Rectal smooth muscle tissue (tissue), 1 donor: ENCODE results near the gene C20orf202.
A peak's percentile ranks its signal among the peaks of the same experiment; 100 is the strongest.

Experiments used
- H3K27ac ChIP-seq: one replicate; pipeline ENCODE4 v1.7.0; 2013; ENCODE audit warnings: low read depth, low read length, inconsistent platforms
- H3K27me3 ChIP-seq: one replicate; pipeline ENCODE4 v1.7.0; 2013; ENCODE audit warnings: low read length; ENCODE audit not compliant: control insufficient read depth, insufficient read depth
- H3K36me3 ChIP-seq: one replicate; pipeline ENCODE4 v1.7.0; 2013; ENCODE audit warnings: low read length; ENCODE audit not compliant: control insufficient read depth, insufficient read depth
- H3K4me1 ChIP-seq: one replicate; pipeline ENCODE4 v1.7.0; 2013; ENCODE audit warnings: low read length; ENCODE audit not compliant: control insufficient read depth, insufficient read depth
- H3K4me3 ChIP-seq: one replicate; pipeline ENCODE4 v1.7.0; 2013; ENCODE audit warnings: low read length
- H3K9ac ChIP-seq: one replicate; pipeline ENCODE4 v1.7.0; 2013; ENCODE audit warnings: low read length

Gene C20orf202

DNA sequence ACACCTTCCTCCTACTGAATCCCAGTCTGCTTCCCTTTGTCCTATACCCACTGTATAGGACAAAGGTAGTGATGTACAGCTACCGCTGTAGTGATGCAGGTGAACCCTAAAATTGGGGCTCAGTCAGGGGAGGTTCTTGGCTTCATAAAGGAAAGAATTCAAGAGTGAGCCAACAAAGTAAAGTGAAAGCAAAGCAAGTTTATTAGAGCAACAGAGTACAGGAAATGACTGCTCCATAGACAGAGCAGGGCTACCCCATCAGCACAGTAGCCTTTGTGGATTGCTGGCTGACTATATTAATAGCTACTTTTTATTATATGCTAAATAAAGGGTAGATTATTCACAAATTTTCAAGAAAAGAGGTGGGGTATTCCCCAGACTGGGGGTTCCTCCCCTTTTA, 3.3 kb upstream of the C20orf202 start:
- H3K27me3 ChIP-seq, result no peaks in the 10 kb centered on the region
- H3K4me3 ChIP-seq, result no peak overlapping the region
- H3K36me3 ChIP-seq, result no peaks in the 10 kb centered on the region
- H3K27ac ChIP-seq, result no peak overlapping the region
- H3K4me1 ChIP-seq, result no peaks in the 10 kb centered on the region
- no peak overlapping the region for H3K9ac ChIP-seq

DNA sequence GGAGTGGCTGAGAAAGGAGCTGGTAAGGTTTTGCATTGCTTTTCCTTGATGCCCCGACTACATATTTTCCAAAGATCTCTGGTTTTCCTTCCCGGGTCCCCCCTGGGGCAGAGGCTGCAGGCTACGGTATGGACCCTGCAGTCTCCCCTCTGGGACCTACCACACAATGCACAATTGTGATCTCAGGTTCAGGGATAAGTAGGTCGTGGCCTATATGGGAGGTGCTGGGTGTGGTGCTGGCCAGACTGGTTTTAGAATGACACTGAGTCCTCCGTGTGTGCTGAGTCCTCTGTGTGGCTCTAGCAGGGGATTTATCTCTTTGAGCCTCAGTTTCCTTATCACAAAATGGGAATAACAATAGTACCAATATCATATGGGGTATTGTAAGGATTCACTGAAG, 376 bp downstream of the C20orf202 start:
- Histone ChIP-seq H3K4me3 (no peak overlapping the region), H3K36me3 (no peaks in the 10 kb centered on the region), H3K27ac (no peak overlapping the region), H3K9ac (no peak overlapping the region), H3K4me1 (no peaks in the 10 kb centered on the region), H3K27me3 (no peaks in the 10 kb centered on the region)

DNA sequence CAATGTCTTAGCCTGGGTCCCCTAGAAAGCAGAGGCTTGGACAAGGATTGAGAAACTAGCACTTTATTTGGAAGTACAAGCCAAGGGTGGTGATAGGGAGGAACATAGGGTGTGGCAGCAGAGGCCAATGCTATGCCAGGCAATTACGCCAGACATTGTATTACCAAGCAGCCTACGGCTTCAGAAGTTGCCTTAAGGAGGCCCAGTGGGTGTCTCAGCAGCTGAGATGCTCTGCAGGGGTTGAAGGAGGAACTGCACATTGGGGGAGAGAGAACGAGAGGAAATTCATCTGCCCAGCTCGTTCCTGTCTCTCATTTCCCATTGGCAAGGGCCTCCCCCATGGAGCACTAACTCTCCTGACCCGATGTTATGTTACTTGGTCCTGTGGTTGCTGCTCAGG, 859 bp downstream of the C20orf202 start:
- no peaks in the 10 kb centered on the region for H3K36me3 ChIP-seq
- H3K9ac ChIP-seq, result no peak overlapping the region
- no peak overlapping the region for H3K27ac ChIP-seq
- H3K27me3 ChIP-seq, result no peaks in the 10 kb centered on the region
- H3K4me3 ChIP-seq, result no peak overlapping the region
- no peaks in the 10 kb centered on the region for H3K4me1 ChIP-seq

DNA sequence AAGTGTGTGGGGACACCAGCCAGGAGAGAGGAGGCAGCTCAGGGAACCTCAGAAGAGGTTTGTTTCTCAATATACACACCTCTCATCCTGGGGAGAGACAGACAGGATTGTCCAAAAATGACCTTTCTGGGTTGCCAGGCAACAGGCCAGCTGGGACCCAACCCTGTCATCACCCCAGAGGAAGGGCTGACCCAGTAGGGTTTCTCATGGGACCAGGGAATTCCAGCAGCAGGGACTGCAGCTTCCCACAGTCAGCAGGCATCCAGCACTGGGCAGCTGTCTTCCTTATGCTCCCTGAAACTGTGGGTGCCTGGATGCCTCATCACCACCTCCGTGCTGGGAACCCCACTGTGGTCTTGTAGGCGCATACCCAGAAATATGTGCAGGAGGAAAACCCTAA, 1.3 kb downstream of the C20orf202 start:
- H3K36me3 ChIP-seq, result no peaks in the 10 kb centered on the region
- H3K4me1 ChIP-seq, result no peaks in the 10 kb centered on the region
- H3K27ac ChIP-seq, result no peak overlapping the region
- no peaks in the 10 kb centered on the region for H3K27me3 ChIP-seq
- no peak overlapping the region for H3K9ac ChIP-seq
- no peak overlapping the region for H3K4me3 ChIP-seq

DNA sequence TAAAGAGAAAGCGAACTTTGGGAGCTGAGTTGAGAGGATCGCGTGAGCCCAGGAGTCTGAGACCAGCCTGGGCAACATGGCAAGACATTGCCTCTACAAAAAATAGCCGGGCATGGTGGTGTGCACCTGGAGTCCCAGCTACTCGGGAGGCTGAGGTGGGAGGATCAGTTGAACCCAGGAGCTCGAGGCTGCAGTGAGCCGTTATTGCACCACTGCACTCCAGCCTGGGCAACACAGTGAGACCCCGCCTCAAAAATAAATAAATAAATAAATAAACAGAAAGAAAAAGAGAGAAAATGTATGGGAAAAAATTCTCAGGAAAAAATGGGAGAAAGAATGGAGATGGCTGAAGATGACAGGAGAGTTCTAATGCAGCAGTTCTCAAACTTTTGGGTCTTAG, 2.5 kb downstream of the C20orf202 start:
- H3K36me3 ChIP-seq, result no peaks in the 10 kb centered on the region
- H3K27ac ChIP-seq, result no peak overlapping the region
- H3K9ac ChIP-seq, result no peak overlapping the region

DNA sequence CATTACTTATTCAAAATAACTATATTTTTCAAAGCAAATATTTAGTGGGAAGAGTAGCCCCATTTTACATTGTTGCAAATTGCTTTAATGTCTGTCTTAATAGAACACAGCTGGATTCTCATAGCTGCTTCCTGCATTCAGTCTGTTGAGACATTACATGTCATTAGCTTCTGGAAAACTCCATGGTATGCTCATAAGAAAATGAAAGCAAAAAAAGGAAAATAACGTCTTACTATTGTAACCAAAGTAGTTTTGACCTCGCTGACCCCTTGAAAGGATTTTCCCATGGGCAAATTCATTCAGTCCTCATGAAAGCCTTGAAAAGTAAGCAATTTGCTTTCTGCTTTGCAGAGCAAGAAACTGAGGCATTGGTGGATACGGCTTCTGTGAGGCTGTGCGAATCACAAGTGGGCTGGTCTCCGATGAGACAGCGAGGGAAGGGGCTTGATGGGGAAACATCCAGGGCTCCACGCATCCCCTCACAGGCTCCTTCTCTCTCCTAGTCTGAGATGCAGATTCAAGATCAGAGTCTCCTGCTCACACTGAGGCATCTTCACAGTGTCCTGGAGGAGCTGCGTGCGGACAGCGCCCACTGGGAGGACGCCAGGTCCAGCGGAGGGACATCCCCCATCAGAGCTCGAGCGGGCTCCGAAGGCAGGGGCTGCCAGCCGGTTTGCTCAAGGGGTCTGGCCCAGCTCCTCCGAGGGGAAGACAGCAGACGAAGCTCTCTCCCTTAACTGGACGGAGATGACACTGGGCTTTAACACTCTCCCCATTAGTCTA, 3.3 kb downstream of the C20orf202 start:
- Histone ChIP-seq H3K4me1 (no peaks in the 10 kb centered on the region), H3K4me3 (no peak overlapping the region)

More for the DNA sequence above, 2.5 kb downstream of the C20orf202 start:
- Histone ChIP-seq H3K27me3 (no peaks in the 10 kb centered on the region), H3K4me3 (no peak overlapping the region), H3K4me1 (no peaks in the 10 kb centered on the region)

DNA sequence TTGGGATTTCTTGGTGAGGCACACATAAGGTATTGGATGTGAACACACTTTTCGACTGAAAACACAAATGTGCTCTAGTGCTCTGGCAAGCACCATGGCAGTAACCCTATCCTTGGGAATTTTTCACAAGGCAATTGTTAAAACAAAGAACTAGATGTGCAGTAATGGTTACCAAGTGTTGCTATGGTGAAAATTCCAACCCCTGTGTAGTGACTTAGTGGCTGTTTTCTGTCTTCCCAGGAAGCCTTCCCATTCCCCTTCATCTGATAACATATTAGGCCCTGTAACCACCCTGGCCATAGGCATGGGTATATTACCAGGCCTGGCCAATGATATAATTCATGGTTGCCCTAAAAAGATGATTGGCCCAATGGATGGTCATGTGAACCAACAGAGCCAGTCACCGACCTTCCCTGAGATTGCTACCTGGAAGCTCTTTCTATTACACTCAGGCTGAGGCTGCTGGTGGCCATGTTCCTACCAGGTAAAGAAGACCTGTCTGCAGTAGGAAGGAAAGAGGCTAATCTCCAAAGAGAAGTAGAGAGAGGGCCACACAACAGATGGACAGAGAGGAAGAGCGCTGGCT, 4.1 kb downstream of the C20orf202 start:
- H3K4me3 ChIP-seq, result no peak overlapping the region
- H3K27ac ChIP-seq, result no peak overlapping the region
- H3K36me3 ChIP-seq, result no peaks in the 10 kb centered on the region
- no peak overlapping the region for H3K9ac ChIP-seq
- H3K4me1 ChIP-seq, result no peaks in the 10 kb centered on the region
- no peaks in the 10 kb centered on the region for H3K27me3 ChIP-seq

More for the DNA sequence above, 3.3 kb downstream of the C20orf202 start:
- Histone ChIP-seq H3K27me3 (no peaks in the 10 kb centered on the region), H3K27ac (no peak overlapping the region), H3K9ac (no peak overlapping the region), H3K36me3 (no peaks in the 10 kb centered on the region)

DNA sequence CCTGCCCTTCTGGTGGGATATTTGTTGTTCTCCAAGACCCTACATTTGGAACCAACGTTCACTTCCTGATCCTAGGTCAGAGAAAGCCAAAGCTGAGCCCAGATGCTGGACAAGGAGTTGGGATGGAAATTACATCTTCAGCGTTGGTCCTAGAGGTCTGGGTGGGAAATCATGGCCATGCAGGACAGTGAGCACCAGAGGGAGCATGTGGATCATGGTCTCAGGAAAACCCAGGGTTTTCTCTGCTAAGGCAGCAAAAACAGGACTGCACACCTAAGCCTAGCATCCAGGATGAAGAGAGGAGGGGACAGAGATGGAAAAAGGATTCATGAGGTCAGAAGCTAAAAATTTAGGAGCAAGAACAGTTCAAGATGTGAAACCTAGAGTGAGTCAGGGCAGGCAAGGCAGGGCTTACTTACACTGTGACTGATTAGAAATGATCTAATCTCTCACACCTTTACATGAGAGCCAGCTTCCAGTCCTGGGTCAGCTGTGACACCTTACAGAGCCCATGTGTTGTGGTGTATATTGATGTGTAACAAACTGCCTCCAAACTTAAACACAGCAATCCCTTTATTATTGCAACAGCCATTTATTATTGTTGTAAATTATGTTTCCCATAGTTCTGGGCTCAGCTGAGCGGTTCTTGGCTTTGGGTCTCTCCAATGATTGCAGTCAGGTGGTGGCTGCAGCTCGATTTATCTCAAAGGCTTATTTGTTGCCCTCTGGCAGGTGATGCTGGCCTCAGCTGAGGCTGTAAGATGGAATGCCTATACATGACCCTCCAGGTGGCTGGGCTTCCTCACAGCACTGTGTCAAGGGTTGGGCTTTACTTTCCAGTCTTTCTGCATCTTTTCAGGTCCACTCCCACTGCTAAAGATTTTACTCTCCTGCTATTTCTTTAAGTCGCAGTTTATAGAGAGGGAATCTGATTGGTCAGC, 6.5 kb downstream of the C20orf202 start:
- Histone ChIP-seq H3K27me3 (no peaks in the 10 kb centered on the region), H3K4me1 (no peaks in the 10 kb centered on the region), H3K27ac (no peak overlapping the region), H3K36me3 (no peaks in the 10 kb centered on the region), H3K4me3 (no peak overlapping the region), H3K9ac (no peak overlapping the region)

DNA sequence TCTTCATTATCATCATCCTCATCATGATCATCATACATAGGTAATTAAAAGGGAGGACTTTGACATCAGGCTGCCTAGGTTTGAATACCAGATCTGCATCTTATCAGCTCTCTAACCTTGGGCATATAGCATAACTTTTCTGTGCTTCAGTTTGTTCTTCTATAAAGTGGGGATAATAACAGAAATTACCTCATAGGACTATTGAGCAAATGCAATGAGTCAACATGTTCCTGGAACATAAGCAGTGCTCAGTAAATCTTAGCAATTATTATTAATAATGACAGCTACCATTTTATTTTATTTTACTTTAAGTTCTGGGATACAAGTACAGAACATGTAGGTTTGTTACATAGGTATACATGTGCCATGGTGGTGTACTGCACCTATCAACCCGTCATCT, 7.2 kb downstream of the C20orf202 start:
- H3K4me3 ChIP-seq, result no peak overlapping the region
- H3K36me3 ChIP-seq, result no peaks in the 10 kb centered on the region
- H3K9ac ChIP-seq, result no peak overlapping the region
- no peak overlapping the region for H3K27ac ChIP-seq
- no peaks in the 10 kb centered on the region for H3K4me1 ChIP-seq
- H3K27me3 ChIP-seq, result no peaks in the 10 kb centered on the region

DNA sequence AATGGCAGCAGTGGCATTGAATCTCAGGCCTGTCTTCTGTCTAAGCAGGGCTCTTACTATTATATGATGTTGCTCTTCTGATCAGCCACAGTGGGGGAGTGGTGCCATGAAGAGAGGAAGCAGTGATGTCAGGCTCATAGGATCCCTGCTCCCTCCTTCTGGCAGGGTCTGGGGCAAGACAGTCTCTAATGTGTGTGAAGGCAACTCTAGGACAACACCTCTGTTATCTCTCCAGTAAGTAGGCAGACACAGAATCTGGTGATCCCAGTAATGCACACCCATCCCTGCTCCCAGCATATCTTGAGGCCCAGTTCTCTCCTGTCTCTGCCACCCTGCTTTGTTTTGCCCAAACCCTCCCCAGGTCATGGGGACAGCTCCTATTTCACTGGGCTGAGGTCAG, 8.8 kb downstream of the C20orf202 start:
- Histone ChIP-seq H3K36me3 (no peaks in the 10 kb centered on the region), H3K27ac (no peak overlapping the region), H3K4me3 (no peak overlapping the region), H3K4me1 (no peaks in the 10 kb centered on the region), H3K27me3 (no peaks in the 10 kb centered on the region), H3K9ac (no peak overlapping the region)

DNA sequence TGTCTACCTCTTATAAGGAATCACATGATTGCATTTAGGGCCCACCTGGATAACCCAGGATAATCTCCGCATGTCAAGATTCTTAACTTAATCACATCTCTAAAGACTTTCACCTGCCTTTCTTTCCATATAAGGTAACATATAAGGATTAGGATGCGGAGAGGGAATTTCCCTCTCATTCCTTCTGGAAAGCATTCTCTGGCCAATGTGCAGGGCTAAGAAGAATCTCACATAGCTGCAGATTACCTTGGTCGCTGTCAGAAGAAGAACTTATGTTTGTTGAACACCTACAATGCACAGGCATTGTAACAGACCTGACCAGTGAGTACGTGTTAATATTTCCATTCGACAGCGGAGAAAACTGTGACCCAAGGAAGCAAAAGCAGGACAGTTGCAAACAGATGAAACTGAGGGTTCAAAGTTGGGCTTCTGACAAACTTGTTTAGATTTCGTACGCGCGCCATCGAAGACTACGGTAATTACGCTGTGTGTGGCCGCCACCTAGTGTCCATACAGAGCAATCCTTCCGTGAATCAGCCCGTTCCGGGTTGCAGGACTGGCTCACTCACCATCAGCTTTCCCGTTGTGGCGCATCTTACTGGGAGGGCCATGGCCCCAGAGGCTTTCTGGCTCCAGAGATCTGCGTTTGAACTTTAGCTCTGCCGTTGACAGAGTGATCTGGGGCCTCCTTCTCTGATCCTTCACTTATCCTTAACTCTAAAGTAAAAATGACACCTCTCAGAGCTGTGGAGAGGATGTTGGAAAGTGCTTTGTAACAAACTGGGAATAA, 9.5 kb downstream of the C20orf202 start:
- H3K36me3 ChIP-seq, result no peaks in the 10 kb centered on the region
- H3K4me3 ChIP-seq, result peak overlapping the region; percentile 6
- H3K9ac ChIP-seq, result no peak overlapping the region
- H3K4me1 ChIP-seq, result no peaks in the 10 kb centered on the region
- no peaks in the 10 kb centered on the region for H3K27me3 ChIP-seq
- no peak overlapping the region for H3K27ac ChIP-seq

DNA sequence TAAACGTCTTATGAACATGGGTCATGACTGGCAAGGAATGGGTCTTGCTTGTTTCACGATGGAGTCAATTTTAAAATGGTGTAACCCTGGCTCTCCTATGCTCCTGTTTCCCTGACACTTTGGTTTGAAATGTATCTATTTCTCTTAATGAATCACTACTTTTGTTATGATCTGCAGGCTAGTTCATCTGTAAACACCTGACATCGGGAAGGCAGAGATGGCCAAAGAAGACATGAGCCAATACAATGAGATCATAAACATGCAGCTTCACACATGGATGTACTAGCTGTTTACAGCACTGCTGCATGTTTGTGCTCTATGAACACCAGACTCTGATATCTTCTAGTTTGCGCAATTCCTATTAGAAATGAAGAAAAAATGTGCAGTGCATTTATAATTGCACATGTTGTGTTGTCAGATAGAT, 11.6 kb downstream of the C20orf202 start:
- H3K36me3 ChIP-seq, result no peaks in the 10 kb centered on the region
- no peak overlapping the region for H3K27ac ChIP-seq
- H3K4me1 ChIP-seq, result no peaks in the 10 kb centered on the region
- no peak overlapping the region for H3K9ac ChIP-seq
- no peak overlapping the region for H3K4me3 ChIP-seq
- H3K27me3 ChIP-seq, result no peaks in the 10 kb centered on the region
